HEK293 (cell line): Measurements from ENCODE around the gene SLF2.

Experiments used
- CTCF ChIP-seq: fragments of 450-650 bp; formaldehyde crosslinking; IDR thresholded peaks from 2 replicates; pipeline ENCODE4 v1.5.1; 2016; ENCODE audit warnings: missing biosample characterization, missing genetic modification characterization
- REST ChIP-seq: fragments of 450-650 bp; formaldehyde crosslinking; IDR thresholded peaks from 2 replicates; pipeline ENCODE4 v1.5.1; 2016; ENCODE audit warnings: missing biosample characterization, missing genetic modification characterization
- ZNF121 ChIP-seq: fragments of 450-650 bp; formaldehyde crosslinking; IDR thresholded peaks from 2 replicates; pipeline ENCODE4 v1.5.1; 2016; ENCODE audit warnings: missing biosample characterization, missing genetic modification characterization

GRCh38 chr10:101000127-101000914 lies 87.6 kb downstream of the SLF2 start:
- TF ChIP-seq CTCF (no peak), REST (tag by site-specific recombination) (no peak), ZNF121 (tag by site-specific recombination) (no peak)
